OCI-LY7 (cell line): Measurements from ENCODE around the gene PGAP6.

Experiments used
- CTCF ChIP-seq: fragments of 200-600 bp; sonication (generic); conservative IDR thresholded peaks from 2 replicates; pipeline ENCODE4 v1.5.1; 2014; ENCODE audit warnings: mild to moderate bottlenecking, antibody characterized with exemption, low read length, moderate library complexity, mixed read lengths
- EZH2phosphoT487 ChIP-seq: fragments of 200-600 bp; sonication (generic); IDR thresholded peaks from 2 replicates; pipeline ENCODE4 v1.6.1; 2018; ENCODE audit warnings: low read depth, borderline replicate concordance, mild to moderate bottlenecking, mixed run types, antibody characterized with exemption, low read length, moderate library complexity, mixed read lengths

DNA sequence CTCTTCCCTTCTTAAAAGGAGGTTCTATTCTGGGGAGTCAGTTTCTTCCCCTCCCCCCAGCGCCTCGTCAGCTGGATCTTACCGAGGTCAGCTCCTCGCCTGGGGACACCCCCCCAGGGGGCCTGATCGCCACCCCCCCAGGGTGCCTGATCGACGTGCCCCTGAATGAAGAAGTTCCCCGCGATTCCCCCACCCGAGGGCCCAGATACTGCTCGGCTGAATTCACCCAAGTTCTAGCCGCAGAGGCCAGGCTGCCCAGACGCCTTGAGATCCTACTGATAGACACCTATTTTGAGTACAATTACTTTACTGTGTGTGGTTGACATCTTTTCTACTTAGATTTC is 45.1 kb upstream of the PGAP6 start:
- TF ChIP-seq CTCF (no peak), EZH2phosphoT487 (no peak)
